Esophagus squamous epithelium (tissue), 5 donors: ENCODE results near the gene GLDN. TPM values are rescaled to one million over a fixed set of nuclear protein-coding genes. Genes with fewer than 3 reads are reported as not detected.
A peak's percentile ranks its signal among the peaks of the same experiment; 100 is the strongest.

ENCODE experiments used
- DNase-seq: peaks from one replicate; lab custom pipeline; 2025; lab: John Stamatoyannopoulos, UW
- H3K27ac ChIP-seq, 4 donors: fragments of 200-600 bp; sonication (generic); one replicate each; pipeline ENCODE4 v1.5.1; 2016 to 2019; ENCODE audit warnings: mild to moderate bottlenecking in 1 of 4
- H3K27me3 ChIP-seq, 4 donors: fragments of 200-600 bp; sonication (generic); 1 replicate in 3 of 4; 2 replicates in 1 of 4; pipeline versions ENCODE4 v1.5.1 to v1.6.0; 2017 to 2021; ENCODE audit warnings: antibody characterized with exemption in 1 of 4
- H3K36me3 ChIP-seq, 3 donors: fragments of 200-600 bp; sonication (generic); one replicate each; pipeline ENCODE4 v1.5.1; 2016 to 2019
- H3K4me1 ChIP-seq, 3 donors: fragments of 200-600 bp; sonication (generic); one replicate each; pipeline ENCODE4 v1.5.1; 2017 to 2019
- H3K4me3 ChIP-seq, 4 donors: fragments of 200-600 bp; sonication (generic); 1 replicate in 3 of 4; 2 replicates in 1 of 4; pipeline ENCODE4 v1.5.1; 2016 to 2019; ENCODE audit warnings: mild to moderate bottlenecking in 2 of 4, moderate library complexity in 1 of 4
- H3K9me3 ChIP-seq, 3 donors: fragments of 200-600 bp; sonication (generic); one replicate each; pipeline ENCODE4 v1.5.1; 2016 to 2019
- POLR2A ChIP-seq, 4 donors: fragments of 450-650 bp; IDR thresholded peaks; one replicate each; pipeline ENCODE4 v1.6.1; 2017; ENCODE audit warnings: antibody characterized with exemption in 4 of 4, mild to moderate bottlenecking in 4 of 4, moderate library complexity in 3 of 4
- WGBS, 2 donors: methylation state at CpG; one replicate each; pipeline ENCODE4 v1.1.5; 2018; 5-methylcytosine and 5-hydroxymethylcytosine counted together
- intact Hi-C: fragments of 100-400 bp; cut with DNase I; formaldehyde crosslinking; loops from one replicate; pipeline ENCODE4 v1.15.0; 2022
- total RNA-seq, 4 donors: library from RNA; depleted of rRNA; stranded (reverse); fragments of >200 nt; gene quantifications; one replicate each; pipeline ENCODE4 v1.1.0, GENCODE V29; 2016
- TF ChIP-seq, protein P1 (sequence below), 6 experiments: fragments of 450-650 bp in 4 of 6; fragments of 200-600 bp in 2 of 6; sonication (generic) in 2 of 6; IDR thresholded peaks; one replicate each; pipeline ENCODE4 v1.5.1; 2016 to 2019; ENCODE audit warnings: antibody characterized with exemption in 6 of 6, mild to moderate bottlenecking in 4 of 6, moderate library complexity in 4 of 6
- donor health status: DM: yes; HTN: yes; CAD: no.

Gene GLDN
- total RNA-seq, 4 donors from 2014 or later: 0.31 to 2.1 (median 0.74) TPM

DNA sequence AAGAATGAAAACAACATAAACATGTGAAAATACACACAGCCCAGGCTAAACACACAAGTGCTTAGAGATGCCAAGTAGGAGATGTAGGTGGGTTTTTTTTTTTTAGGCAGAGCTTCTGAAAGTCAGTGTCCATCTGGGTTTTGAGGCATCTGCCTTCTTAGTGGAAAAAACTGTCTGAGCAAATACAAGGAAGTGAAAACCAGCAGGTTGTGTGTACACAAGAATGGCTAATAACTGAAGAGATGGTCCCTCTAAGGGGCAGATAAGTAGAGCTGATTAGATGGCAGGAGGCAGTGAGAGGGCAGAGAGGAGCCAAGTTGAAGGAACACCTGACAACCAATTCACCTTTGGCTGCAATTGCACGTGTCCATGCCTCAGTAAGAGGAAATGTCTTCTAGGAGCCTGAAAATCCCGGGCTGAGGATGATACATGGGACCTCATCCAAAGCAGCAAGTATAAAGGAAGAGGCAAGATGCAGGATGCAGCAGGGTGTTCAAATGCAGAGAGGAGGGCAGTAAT is 37.9 kb upstream of the GLDN start:
- no peak overlapping the region for H3K4me3 ChIP-seq
- peaks cover 0 to 23% (median 0%) of the 10 kb centered on the region in 4 donors for H3K27me3 ChIP-seq
- peaks cover 0 to 12% (median 9%) of the 10 kb centered on the region in 3 donors for H3K4me1 ChIP-seq
- no peaks in the 10 kb centered on the region for H3K36me3 ChIP-seq
- no peak for DNase-seq
- TF ChIP-seq, protein P1, sequence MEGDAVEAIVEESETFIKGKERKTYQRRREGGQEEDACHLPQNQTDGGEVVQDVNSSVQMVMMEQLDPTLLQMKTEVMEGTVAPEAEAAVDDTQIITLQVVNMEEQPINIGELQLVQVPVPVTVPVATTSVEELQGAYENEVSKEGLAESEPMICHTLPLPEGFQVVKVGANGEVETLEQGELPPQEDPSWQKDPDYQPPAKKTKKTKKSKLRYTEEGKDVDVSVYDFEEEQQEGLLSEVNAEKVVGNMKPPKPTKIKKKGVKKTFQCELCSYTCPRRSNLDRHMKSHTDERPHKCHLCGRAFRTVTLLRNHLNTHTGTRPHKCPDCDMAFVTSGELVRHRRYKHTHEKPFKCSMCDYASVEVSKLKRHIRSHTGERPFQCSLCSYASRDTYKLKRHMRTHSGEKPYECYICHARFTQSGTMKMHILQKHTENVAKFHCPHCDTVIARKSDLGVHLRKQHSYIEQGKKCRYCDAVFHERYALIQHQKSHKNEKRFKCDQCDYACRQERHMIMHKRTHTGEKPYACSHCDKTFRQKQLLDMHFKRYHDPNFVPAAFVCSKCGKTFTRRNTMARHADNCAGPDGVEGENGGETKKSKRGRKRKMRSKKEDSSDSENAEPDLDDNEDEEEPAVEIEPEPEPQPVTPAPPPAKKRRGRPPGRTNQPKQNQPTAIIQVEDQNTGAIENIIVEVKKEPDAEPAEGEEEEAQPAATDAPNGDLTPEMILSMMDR (IDR thresholded peaks at IDR 0.05): no peak
- intact Hi-C loops: no loop called here
- no peak overlapping the region for H3K27ac ChIP-seq
- WGBS, 2 donors: 55 to 73% methylated on average over 2 of the region's 2 CpGs
- H3K9me3 ChIP-seq: no peaks in the 10 kb centered on the region

DNA sequence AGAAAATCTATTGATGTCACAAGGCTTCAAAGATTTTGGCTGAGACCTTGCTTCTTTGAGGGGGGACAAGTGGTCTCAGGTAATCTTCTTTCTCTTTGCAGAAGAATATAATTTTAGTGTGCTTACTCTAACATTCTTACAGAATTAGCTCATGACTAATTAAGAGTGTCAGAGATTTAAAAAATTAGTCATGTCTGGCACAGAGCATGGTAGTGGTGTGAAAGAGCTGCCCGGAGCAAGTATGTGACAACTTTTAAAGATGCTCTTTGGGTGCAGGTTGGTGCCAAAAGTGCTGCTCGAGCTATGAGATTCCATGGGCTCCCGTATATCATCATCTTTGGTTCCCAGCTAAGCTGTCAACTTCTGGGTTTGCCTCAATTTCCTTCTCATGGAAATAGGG is 34.1 kb upstream of the GLDN start:
- no peak for TF ChIP-seq POLR2A (IDR thresholded peaks at IDR 0.05)
- TF ChIP-seq, protein P1 (IDR thresholded peaks at IDR 0.05): no peak
- 38 to 47% methylated on average over 3 of the region's 3 CpGs for WGBS, 2 donors
- Histone ChIP-seq H3K4me1 (peaks cover 0 to 8% (median 3%) of the 10 kb centered on the region in 3 donors), H3K27ac (no peak overlapping the region), H3K9me3 (no peaks in the 10 kb centered on the region), H3K27me3 (peaks cover 0 to 18% (median 0%) of the 10 kb centered on the region in 4 donors), H3K36me3 (no peaks in the 10 kb centered on the region), H3K4me3 (no peak overlapping the region)
- no peak for DNase-seq
- intact Hi-C loops: no loop called here

DNA sequence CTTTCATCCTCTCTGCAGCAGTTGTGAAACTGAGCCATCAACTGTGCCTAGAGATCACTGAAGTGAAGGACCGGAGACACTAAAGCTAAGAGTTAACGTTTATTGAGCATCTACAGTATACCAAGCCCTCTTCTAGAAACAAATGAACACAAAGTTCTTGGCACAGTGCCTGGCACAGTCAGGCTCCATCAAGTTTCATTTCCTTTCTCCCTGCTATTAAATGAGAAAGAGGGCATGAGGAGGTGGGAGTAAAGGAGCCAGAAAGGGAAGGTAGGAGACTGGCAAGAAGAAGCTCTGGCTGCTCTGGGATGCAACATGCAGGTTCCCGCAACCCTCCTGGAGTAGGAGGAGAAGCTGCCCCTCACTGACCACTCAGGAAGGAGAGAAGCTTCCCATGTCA is 33.6 kb upstream of the GLDN start:
- intact Hi-C loops: no loop called here
- TF ChIP-seq, protein P1 (IDR thresholded peaks at IDR 0.05): no peak
- no peak for TF ChIP-seq POLR2A (IDR thresholded peaks at IDR 0.05)
- H3K4me3 ChIP-seq: no peak overlapping the region
- peaks cover 0 to 18% (median 0%) of the 10 kb centered on the region in 4 donors for H3K27me3 ChIP-seq
- no peak for DNase-seq
- peaks cover 1 to 8% (median 8%) of the 10 kb centered on the region in 3 donors for H3K4me1 ChIP-seq
- H3K27ac ChIP-seq: no peak overlapping the region
- WGBS, 2 donors: 0 to 76% methylated on average over 1 to 3 of the region's 3 CpGs
- H3K36me3 ChIP-seq: no peaks in the 10 kb centered on the region
- H3K9me3 ChIP-seq: no peaks in the 10 kb centered on the region

DNA sequence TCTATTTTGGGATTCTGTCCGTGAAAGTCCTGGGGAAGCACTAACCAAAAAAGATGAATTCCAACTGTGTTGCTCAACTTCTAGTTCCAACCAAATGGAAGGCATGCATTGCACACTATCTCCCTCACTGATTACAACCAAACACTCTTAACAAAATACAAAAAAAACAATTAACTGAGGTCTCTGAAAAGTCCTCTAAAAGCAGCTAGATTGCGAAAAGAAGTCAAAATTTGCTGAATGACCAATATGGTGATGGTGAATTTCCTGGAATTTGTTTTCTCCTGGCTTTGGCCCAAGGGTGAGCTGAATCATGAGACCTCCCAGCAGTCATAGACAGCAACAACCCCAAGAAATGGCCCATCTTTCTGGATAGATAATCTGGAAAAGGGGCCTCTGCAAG is 31.4 kb upstream of the GLDN start:
- H3K4me1 ChIP-seq: peaks cover 3 to 11% (median 8%) of the 10 kb centered on the region in 3 donors
- H3K27ac ChIP-seq: peak overlapping the region in 2 of 4 donors; percentile 41 to 62
- intact Hi-C loops: no loop called here
- WGBS, 2 donors: 58 to 71% methylated on average over 2 of the region's 2 CpGs
- H3K9me3 ChIP-seq: no peaks in the 10 kb centered on the region
- H3K36me3 ChIP-seq: no peaks in the 10 kb centered on the region
- TF ChIP-seq POLR2A (IDR thresholded peaks at IDR 0.05): no peak
- TF ChIP-seq, protein P1 (IDR thresholded peaks at IDR 0.05): no peak
- peaks cover 0 to 14% (median 0%) of the 10 kb centered on the region in 4 donors for H3K27me3 ChIP-seq
- H3K4me3 ChIP-seq: no peak overlapping the region
- DNase-seq: no peak

DNA sequence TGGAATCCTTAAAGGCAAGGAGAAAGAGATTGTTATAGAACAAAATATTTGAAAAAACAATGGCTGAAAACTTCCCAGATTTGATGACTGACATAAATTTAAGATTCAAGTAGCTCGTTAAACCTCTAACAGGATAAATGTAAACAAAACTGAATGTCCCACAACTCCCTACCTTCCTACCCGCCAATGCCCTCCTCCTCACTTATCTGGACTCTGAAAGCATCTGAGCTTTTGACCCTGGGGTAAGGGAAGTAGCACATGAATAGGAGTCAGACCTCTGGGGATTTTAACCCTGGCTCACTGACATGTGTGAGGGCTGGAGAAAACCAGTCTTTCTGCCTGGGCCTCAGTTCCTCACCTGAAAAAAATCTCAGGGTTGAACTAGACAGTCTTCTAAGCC is 29.9 kb upstream of the GLDN start:
- TF ChIP-seq, protein P1 (IDR thresholded peaks at IDR 0.05): no peak
- no peak for TF ChIP-seq POLR2A (IDR thresholded peaks at IDR 0.05)
- intact Hi-C loops: no loop called here
- 78 to 92% methylated on average over 2 of the region's 2 CpGs for WGBS, 2 donors
- H3K9me3 ChIP-seq: no peaks in the 10 kb centered on the region
- H3K4me3 ChIP-seq: no peak overlapping the region
- H3K27ac ChIP-seq: no peak overlapping the region
- no peak for DNase-seq
- H3K27me3 ChIP-seq: peaks cover 0 to 9% (median 0%) of the 10 kb centered on the region in 4 donors
- no peaks in the 10 kb centered on the region for H3K36me3 ChIP-seq
- peaks cover 3 to 11% (median 8%) of the 10 kb centered on the region in 3 donors for H3K4me1 ChIP-seq
